Lung (tissue), 4 donors: ENCODE data around the gene MUC15. TPM values are rescaled to one million over a fixed set of nuclear protein-coding genes. Genes with fewer than 3 reads are reported as not detected.

Source experiments
- polyA plus RNA-seq, 2 donors: library from polyadenylated mRNA; stranded (reverse); fragments of 200-250 nt; gene quantifications; one replicate each; pipeline ENCODE4 v1.2.1, GENCODE V29; 2013
- total RNA-seq, 2 donors: library from RNA; depleted of rRNA in 1 of 2; stranded (reverse); fragments of >200 nt in 1 of 2; gene quantifications; one replicate each; pipeline ENCODE4 v1.2.1, GENCODE V29; 2014 to 2021
- donor health status: Bipolar disorder and iron deficiency.
- donor health status: healthy.
- donor health status: DM: yes; HTN: yes; CAD: no.

Gene MUC15
- total and polyA plus RNA-seq, 4 donors: 4.6 to 12.1 (median 8.5) TPM

Other genes starting within 250 kb of the MUC15 start
- gene ANO3, start 240.1 kb downstream of the MUC15 start, total RNA-seq: under 1 TPM; 0.28 to 0.63 TPM
- under 1 TPM; 0.02 to 0.05 TPM for gene ANO3, start 240.1 kb downstream of the MUC15 start, polyA plus RNA-seq
- under 1 TPM in 1 of 2 donors, not detected in 1; 0.06 TPM for gene SLC5A12, start 149.8 kb upstream of the MUC15 start, total RNA-seq
- gene SLC5A12, start 149.8 kb upstream of the MUC15 start, polyA plus RNA-seq: not detected